Breast epithelium (tissue), 4 donors: ENCODE results near the gene SAMD11. TPM values are rescaled to one million over a fixed set of nuclear protein-coding genes. Genes with fewer than 3 reads are reported as not detected.

ENCODE experiments used
- DNase-seq, 2 donors: peaks; one replicate each; pipeline ENCODE4 v3.0.0-alpha.2; 2019; ENCODE audit warnings: low spot score in 2 of 2
- H3K27ac ChIP-seq, 2 donors: fragments of 200-600 bp; sonication (generic) in 1 of 2; one replicate each; pipeline ENCODE4 v1.5.1; 2016 to 2019; ENCODE audit warnings: mild to moderate bottlenecking in 1 of 2
- H3K27me3 ChIP-seq, 2 donors: fragments of 200-600 bp; sonication (generic) in 1 of 2; one replicate each; pipeline versions ENCODE4 v1.5.1 to v1.6.0; 2017 to 2019; ENCODE audit warnings: control low read depth in 1 of 2, mild to moderate bottlenecking in 1 of 2
- H3K36me3 ChIP-seq: fragments of 200-600 bp; one replicate; pipeline ENCODE4 v1.5.1; 2019
- H3K4me1 ChIP-seq, 2 donors: fragments of 200-600 bp; sonication (generic); one replicate each; pipeline ENCODE4 v1.5.1; 2016 to 2019; ENCODE audit warnings: control low read depth in 1 of 2
- H3K4me3 ChIP-seq, 3 donors: fragments of 200-600 bp; sonication (generic); 1 replicate in 2 of 3; 2 replicates in 1 of 3; pipeline ENCODE4 v1.5.1; 2016 to 2019; ENCODE audit warnings: mild to moderate bottlenecking in 3 of 3, moderate library complexity in 2 of 3
- H3K9me3 ChIP-seq, 2 donors: fragments of 200-600 bp; sonication (generic) in 1 of 2; one replicate each; pipeline ENCODE4 v1.5.1; 2016 to 2019; ENCODE audit warnings: control low read depth in 1 of 2
- CTCF ChIP-seq, 3 donors: fragments of 450-650 bp; IDR thresholded peaks; one replicate each; pipeline ENCODE4 v1.5.1; 2016 to 2017; ENCODE audit warnings: antibody characterized with exemption in 3 of 3, mild to moderate bottlenecking in 3 of 3, moderate library complexity in 3 of 3
- POLR2A ChIP-seq: fragments of 450-650 bp; IDR thresholded peaks from one replicate; pipeline ENCODE4 v1.6.1; 2016; ENCODE audit warnings: antibody characterized with exemption, mild to moderate bottlenecking, moderate library complexity
- POLR2AphosphoS5 ChIP-seq, 3 donors: sonication (generic); formaldehyde crosslinking; IDR thresholded peaks; one replicate each; pipeline ENCODE4 v1.6.1; 2017; ENCODE audit warnings: antibody characterized with exemption in 3 of 3
- intact Hi-C: fragments of 100-400 bp; cut with DNase I; formaldehyde crosslinking; loops from one replicate; pipeline ENCODE4 v1.15.1; 2023; ENCODE audit warnings: low total_unique reads
- total RNA-seq, 3 donors: library from RNA; depleted of rRNA; stranded (reverse); fragments of >200 nt; gene quantifications; one replicate each; pipeline ENCODE4 v1.1.0, GENCODE V29; 2016

Gene SAMD11
- total RNA-seq, 3 donors from 2014 or later = 0.16 to 23.0 (median 2.9) TPM

- no peak for TF ChIP-seq POLR2AphosphoS5 (IDR thresholded peaks at IDR 0.05)
- no peak for TF ChIP-seq CTCF (IDR thresholded peaks at IDR 0.05)
- no peak for TF ChIP-seq POLR2A
Observed at GRCh38 chr1:973459-974292, 50.0 kb downstream of the SAMD11 start.

GRCh38 chr1:974293-974640, 50.5 kb downstream of the SAMD11 start:
- H3K27me3 ChIP-seq = peaks cover 2 to 26% of the 10 kb centered on the region in 2 donors
- intact Hi-C loops = no loop called here
- no peak overlapping the region for H3K27ac ChIP-seq
- H3K4me3 ChIP-seq = no peak overlapping the region
- no peaks in the 10 kb centered on the region for H3K36me3 ChIP-seq
- no peak for DNase-seq
- H3K9me3 ChIP-seq = no peaks in the 10 kb centered on the region
- H3K4me1 ChIP-seq = peaks cover 0 to 6% of the 10 kb centered on the region in 2 donors
- TF ChIP-seq CTCF (IDR thresholded peaks at IDR 0.05) (no peak), POLR2AphosphoS5 (IDR thresholded peaks at IDR 0.05) (no peak), POLR2A (no peak)

More at GRCh38 chr1:973459-974292, 50.0 kb downstream of the SAMD11 start:
- DNase-seq = no peak
- H3K27ac ChIP-seq = no peak overlapping the region
- H3K4me1 ChIP-seq = peaks cover 0 to 6% of the 10 kb centered on the region in 2 donors
- no peaks in the 10 kb centered on the region for H3K36me3 ChIP-seq
- no peak overlapping the region for H3K4me3 ChIP-seq
- no peaks in the 10 kb centered on the region for H3K9me3 ChIP-seq
- H3K27me3 ChIP-seq = peaks cover 2 to 26% of the 10 kb centered on the region in 2 donors
- intact Hi-C loops = no loop called here

GRCh38 chr1:974687-975328, 51.1 kb downstream of the SAMD11 start:
- no peak for DNase-seq
- no peaks in the 10 kb centered on the region for H3K9me3 ChIP-seq
- no peaks in the 10 kb centered on the region for H3K36me3 ChIP-seq
- H3K4me1 ChIP-seq = peaks cover 0 to 6% of the 10 kb centered on the region in 2 donors
- TF ChIP-seq POLR2A (no peak), POLR2AphosphoS5 (IDR thresholded peaks at IDR 0.05) (no peak), CTCF (IDR thresholded peaks at IDR 0.05) (no peak)
- peak overlapping the region in 1 of 2 donors; percentile 78 for H3K27ac ChIP-seq
- peaks cover 2 to 26% of the 10 kb centered on the region in 2 donors for H3K27me3 ChIP-seq
- intact Hi-C loops = no loop called here
- H3K4me3 ChIP-seq = no peak overlapping the region

GRCh38 chr1:975365-975764, 51.6 kb downstream of the SAMD11 start:
- DNase-seq = no peak
- Histone ChIP-seq H3K9me3 (no peaks in the 10 kb centered on the region), H3K27ac (peak overlapping the region; percentile 78), H3K36me3 (no peaks in the 10 kb centered on the region), H3K27me3 (peaks cover 2 to 22% of the 10 kb centered on the region in 2 donors), H3K4me3 (peak overlapping the region in 2 of 3 donors; percentile 62 to 66), H3K4me1 (peaks cover 0 to 6% of the 10 kb centered on the region in 2 donors)
- TF ChIP-seq POLR2A (no peak), CTCF (IDR thresholded peaks at IDR 0.05) (no peak), POLR2AphosphoS5 (IDR thresholded peaks at IDR 0.05) (no peak)
- intact Hi-C loops = no loop called here
